Astrocyte of the cerebellum (primary cell): ENCODE measurements around the gene PLD1.
A peak's percentile ranks its signal among the peaks of the same experiment; 100 is the strongest.

Experiments
- DNase-seq: peaks from one replicate; pipeline ENCODE4 v3.0.0-alpha.2; 2011; ENCODE audit warnings: low read depth
- H3K4me3 ChIP-seq: 2 replicates; pipeline ENCODE4 v1.5.1; 2011; ENCODE audit warnings: mild to moderate bottlenecking, low read depth, low read length, moderate library complexity
- in situ Hi-C: cut with HindIII; loops from 2 replicates; pipeline ENCODE4 v1.10.0; 2017; ENCODE audit warnings: low sequenced_read_pairs
- TF ChIP-seq, protein P1 (sequence below): IDR thresholded peaks from 2 replicates; pipeline ENCODE4 v1.5.1; 2012; ENCODE audit warnings: low read length, low read depth, moderate library complexity, mild to moderate bottlenecking; ENCODE audit errors: missing control alignments

PLD1 gene

DNA sequence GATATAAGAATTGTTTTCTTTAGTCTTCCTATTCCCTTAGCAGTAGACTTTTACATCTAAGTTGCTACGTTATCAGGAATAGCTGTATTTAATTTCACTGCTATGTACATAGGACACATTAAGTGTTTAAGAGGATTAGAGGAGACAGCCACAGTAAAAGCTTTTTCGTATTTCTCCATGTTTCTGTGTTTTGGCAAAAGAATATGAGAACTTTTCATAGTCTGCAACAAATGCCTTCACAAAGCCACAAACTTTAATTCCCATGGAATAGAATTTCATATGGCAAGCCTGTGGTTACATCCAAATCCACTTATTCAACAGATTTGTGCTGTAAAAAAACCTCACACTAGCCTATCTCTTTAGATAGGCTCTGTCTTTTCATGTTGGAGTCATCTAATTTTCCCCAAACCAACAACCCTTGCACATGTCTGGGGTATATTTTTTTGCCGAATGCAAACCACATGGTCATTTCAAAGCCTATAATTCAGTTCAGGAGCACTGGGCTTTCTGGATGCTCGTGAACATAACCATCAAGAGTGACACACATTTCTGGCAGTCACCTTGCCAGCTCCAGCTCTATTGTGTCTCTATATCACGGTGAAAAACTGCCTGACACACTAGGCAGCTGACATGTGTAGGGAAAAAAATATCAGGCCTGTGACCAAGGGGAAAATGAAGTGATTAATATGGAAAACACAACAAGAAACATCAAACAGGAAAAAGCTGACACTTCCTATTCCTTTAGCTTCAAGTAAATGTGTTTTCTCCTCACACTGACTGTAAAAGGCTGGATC is 19.2 kb downstream of the PLD1 start:
- DNase-seq = peak; percentile 85
- no peak overlapping the region for H3K4me3 ChIP-seq
- TF ChIP-seq, protein P1, sequence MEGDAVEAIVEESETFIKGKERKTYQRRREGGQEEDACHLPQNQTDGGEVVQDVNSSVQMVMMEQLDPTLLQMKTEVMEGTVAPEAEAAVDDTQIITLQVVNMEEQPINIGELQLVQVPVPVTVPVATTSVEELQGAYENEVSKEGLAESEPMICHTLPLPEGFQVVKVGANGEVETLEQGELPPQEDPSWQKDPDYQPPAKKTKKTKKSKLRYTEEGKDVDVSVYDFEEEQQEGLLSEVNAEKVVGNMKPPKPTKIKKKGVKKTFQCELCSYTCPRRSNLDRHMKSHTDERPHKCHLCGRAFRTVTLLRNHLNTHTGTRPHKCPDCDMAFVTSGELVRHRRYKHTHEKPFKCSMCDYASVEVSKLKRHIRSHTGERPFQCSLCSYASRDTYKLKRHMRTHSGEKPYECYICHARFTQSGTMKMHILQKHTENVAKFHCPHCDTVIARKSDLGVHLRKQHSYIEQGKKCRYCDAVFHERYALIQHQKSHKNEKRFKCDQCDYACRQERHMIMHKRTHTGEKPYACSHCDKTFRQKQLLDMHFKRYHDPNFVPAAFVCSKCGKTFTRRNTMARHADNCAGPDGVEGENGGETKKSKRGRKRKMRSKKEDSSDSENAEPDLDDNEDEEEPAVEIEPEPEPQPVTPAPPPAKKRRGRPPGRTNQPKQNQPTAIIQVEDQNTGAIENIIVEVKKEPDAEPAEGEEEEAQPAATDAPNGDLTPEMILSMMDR = no peak
- in situ Hi-C loops = no loop called here

- DNase-seq = no peak
- no peak overlapping the region for H3K4me3 ChIP-seq
- in situ Hi-C loops = no loop called here
- TF ChIP-seq, protein P1 = no peak
These were observed 19.7 kb downstream of the PLD1 start for GRCh38 chr3:171790574-171790897.

- H3K4me3 ChIP-seq = no peak overlapping the region
- TF ChIP-seq, protein P1 = no peak
- in situ Hi-C loops = loop anchor here (10.0 kb wide), 1 partner anchor 135 kb away; no protein-coding TSS in a partner anchor
- no peak for DNase-seq
These were observed 20.4 kb downstream of the PLD1 start for GRCh38 chr3:171789759-171790505.

DNA sequence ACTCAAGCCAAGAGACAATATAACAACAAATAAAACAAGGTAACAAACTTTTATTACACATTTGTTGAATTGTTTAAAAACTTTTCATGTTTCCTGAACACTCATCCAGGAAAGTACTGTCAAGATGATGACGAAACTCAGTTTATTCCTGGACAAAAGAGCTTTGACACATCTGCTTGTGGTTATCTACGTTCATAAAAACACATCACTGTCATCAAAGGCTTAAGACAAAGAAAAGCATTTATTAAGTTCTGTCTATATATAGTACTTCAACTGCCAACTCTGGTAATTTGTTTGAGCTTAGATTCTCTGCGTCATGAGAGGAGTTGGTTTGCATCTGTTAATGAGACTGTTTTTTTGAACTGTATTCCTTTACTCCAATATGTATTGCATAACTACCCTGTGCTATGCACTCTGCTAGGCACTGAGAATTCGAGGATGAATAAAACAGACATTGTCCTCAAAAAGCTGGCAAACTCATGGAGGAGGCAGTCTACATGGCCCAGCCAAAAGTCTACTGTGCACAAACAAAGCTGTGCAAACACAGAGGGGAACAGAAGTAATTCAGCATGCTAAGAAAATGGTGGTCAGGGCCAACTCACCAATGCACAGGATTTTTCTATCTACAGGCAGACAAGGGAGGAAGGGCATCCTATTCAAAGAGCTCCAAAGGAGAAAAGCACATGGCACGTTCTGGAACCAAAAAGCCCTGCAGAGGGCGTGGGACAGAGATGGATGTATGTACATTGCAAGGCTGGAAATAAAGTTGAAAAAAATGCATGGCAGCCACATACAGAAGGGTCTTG is 21.5 kb downstream of the PLD1 start:
- no peak overlapping the region for H3K4me3 ChIP-seq
- in situ Hi-C loops = loop anchor here (10.0 kb wide), 1 partner anchor 134 kb away; no protein-coding TSS in a partner anchor
- no peak for DNase-seq
- TF ChIP-seq, protein P1 = no peak

- H3K4me3 ChIP-seq = no peak overlapping the region
- in situ Hi-C loops = loop anchor here (10.0 kb wide), 1 partner anchor 132 kb away; no protein-coding TSS in a partner anchor
- TF ChIP-seq, protein P1 = no peak
- DNase-seq = no peak
These were observed 23.3 kb downstream of the PLD1 start for GRCh38 chr3:171786997-171787396.

- in situ Hi-C loops = loop anchor here (10.0 kb wide), 1 partner anchor 130 kb away; no protein-coding TSS in a partner anchor
- TF ChIP-seq, protein P1 = no peak
- DNase-seq = no peak
- no peak overlapping the region for H3K4me3 ChIP-seq
These were observed 25.3 kb downstream of the PLD1 start for GRCh38 chr3:171784937-171785336.
